DMS53 (cell line): ENCODE measurements around the gene BMPER.

ENCODE experiments used
- DNase-seq: peaks from one replicate; lab custom pipeline; 2025; lab: John Stamatoyannopoulos, UW

Gene BMPER

DNA sequence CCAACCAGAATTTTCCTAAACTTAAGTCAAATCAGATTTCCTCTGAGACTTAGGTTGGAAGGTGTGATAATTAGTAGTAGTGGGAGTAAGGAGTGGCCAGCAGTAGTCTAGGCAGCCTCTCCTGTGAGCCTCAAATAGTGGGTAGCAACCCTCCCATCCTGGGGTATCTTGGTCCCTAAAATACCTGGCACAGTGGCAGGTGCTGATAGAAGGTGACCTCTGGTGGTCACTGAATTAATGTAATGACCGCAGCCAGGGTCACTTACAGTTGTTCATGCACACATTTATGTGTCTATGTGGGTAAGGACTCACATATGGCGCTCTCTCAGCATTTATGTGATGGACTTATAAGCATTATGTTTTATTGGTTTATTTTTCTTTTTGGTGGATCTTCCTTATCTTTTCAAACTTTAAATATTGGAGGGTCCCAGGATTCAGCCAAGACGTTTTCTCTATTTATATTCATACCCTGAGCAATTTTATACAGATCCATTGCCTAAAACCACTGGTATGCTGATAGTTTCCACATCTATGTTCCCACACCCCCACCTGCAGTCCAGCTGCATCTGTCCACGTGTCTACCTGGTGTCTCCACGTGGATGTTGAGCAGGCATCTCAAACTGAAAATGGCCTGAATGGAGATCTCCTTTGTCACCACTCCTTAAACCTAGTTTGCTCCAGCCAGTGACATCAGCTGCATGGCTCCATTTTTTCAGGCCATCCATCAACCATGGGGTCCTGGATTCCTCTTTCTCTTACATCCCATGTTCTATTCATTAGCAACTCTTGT lies 18.3 kb downstream of the BMPER start:
- peak; percentile 23 for DNase-seq

DNA sequence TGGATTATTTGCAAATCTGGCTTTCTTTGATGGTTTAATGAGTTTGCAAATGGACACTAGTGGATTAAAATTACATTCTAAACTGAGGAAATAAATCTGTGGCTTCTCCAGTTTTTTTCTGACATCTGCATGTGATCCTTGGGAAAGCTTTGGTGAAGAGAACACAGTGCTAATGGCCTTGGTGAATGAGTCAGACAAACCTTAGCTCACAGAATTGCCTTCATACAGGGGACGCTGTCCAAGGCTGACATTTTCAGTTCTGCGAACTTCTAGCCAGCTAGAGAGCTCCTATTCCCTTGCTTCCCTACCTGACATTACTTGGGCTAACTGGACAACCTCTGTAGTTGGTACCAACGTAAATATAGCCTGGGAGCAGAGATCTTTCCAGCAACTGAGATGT lies 21.2 kb downstream of the BMPER start:
- no peak for DNase-seq

DNA sequence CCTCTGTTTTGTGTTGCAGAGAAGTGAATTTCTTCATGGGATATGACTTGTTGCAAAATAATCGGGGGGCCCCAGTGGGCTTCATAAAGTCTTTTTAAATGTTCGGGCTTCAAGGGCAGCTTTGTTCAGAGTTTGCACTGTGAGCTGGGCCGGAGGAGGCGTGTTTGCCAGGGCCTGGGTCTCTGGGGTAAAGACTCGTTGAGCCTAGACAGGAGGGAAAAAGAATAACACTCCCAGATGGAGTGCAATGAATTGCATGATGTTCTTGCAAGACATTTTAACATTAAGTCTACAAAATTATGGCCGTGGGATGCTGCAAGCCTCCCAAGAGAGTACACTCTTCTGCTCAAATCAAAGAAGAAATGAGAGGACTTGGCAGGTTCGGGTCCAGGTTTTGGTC lies 23.6 kb downstream of the BMPER start:
- DNase-seq = no peak

DNA sequence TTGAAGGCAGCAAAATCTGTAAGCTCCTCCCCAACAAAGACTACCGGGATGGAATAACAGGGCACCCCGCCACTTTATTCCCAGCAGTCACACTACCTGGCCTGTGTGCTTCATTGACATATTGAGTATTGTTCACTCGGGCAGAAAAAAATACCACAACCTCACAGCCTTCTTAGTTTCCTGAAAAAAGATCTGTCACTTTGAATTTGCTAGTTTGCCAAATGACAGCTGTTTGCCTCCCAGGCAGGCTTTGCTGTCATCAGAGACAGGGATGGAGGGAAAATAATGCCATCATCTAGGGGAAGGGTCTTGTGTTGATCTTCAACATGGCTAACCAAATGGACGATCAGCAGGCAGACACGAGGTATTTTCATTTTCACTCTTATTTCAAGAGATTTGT lies 26.9 kb downstream of the BMPER start:
- DNase-seq = peak; percentile 39

DNA sequence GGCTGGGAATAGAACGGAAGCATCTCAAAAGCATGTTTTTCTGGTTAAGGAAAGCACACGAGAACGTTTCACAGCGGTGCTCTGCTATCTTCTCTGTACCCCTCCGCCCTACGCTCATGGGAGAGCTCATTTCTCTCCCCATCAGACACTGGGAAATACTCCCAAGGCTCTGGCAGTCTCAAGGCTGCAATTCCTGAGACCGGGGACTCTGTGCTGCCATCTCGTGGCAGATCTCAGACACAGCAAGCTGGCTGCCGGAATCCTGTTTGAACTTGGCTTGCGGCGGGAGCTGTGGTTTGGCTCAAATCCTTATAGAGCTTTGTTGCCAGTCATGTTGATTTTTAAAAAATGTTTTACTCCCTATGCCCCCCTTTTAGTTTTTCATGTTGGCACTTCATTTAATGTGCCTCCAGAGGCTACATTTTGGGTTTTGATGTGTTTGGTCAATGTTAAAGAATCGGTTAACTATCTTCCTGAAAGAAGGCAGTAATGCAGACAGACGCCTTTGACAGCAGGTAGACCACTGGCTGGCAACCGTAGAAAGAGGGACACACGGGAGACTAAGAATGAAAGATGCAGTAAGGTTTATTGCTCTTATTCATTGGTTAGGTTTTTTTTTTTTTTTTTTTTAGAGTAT lies 27.6 kb downstream of the BMPER start:
- peak; percentile 94 for DNase-seq

DNA sequence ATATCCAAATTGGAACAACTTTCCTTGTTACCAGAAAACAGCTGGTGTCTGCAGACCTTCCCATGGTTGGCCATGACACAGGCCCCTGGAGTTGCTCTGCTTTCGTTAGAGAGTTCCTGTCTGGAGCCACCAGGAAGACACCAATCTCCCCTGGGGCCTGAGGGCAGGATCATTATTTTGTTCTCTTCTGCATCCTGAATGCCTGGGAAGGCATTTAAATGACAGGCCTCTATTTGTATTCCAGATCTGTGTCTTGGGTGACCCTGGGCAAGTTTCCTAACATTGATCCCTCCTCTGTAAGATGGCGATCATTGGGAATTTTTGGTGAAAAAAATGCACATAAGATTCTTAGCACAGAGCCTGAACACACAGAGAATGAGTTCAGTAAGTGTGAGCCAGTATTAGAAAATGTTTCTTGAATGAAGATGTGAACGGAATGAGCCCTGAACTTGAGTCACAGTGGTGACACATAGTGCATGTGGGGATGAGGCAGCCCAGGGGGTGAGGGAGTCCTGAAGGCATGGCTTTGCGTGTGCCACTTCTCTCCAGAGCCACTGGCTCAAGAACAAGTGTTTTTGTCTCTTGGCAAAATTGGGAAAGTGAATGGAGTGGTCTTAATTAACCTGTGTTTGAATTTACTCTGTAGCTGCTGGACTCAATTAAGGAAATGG lies 28.4 kb downstream of the BMPER start:
- no peak for DNase-seq

DNA sequence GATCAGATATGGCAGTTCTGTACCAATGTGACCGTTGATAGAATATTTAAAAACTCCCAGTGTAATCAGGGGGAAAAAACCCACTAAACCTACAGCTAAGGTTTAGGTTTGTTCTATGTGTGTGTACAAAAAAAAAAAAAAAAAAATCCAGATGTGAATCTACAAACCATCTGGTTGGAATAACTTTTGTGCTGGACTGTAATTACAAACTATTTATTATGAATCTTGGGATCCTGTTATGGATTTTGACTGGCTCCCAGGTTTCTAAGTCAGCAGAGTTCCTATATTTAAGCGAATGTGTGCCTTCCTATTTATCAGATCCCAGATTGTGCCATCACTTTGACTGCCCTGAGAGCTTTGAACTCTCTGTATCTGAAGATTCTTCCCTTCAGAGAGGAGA lies 29.1 kb downstream of the BMPER start:
- no peak for DNase-seq

DNA sequence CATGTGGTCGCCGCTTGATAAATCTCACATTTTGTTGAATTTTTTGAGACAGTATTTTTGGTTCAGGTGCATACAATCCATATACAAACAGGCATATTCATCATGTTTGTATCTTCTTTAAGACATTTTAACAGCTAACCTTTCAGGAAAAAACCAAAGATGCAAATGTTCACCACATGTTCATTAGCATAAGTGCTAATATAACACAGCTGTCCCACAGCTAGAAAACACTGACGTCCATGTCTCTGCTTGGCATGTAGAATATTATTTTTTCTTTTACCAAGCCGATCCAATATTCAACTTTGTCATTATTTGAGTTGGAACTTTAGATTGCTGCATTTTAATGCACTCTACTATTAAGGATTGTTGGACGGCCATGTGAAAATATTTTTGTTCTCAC lies 31.2 kb downstream of the BMPER start:
- no peak for DNase-seq

DNA sequence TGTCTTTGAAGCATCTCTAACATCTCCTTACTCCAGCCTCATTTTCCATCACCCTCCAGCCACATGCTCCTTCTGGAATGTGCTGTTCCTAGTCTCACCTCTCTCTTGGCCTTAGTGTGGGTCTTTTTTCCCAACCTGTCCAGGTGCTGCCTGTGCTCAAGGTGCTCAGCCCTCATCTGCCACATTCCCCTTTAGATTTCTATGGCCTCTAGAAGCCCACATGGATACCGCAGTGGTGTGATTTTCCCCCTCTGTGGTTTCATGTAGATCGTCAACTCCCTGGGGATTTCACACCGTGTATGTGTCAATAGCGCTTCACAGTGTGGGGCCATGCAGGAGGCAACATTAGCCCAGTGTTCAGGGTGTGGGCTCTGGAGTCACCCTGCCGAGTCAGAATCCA lies 32.5 kb downstream of the BMPER start:
- no peak for DNase-seq

DNA sequence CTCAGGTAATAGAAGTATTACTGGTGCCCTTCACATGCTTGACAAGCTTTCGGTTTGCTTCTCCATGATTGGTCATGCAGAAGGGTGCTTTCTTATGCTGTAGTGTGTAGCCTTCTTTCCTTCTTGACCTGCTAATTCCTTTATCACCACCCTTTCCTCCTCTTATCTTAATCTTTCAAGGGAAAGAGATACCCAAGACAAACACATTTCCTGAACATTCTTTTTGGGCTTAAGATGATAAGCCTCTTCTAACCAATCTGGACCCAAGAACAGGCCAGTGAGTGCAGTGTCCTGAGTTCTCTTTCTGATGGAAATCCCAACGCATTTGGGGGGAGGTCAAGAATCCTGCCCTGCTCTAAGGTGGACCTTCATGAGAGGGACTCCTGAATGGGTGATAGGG lies 33.8 kb downstream of the BMPER start:
- DNase-seq = no peak

DNA sequence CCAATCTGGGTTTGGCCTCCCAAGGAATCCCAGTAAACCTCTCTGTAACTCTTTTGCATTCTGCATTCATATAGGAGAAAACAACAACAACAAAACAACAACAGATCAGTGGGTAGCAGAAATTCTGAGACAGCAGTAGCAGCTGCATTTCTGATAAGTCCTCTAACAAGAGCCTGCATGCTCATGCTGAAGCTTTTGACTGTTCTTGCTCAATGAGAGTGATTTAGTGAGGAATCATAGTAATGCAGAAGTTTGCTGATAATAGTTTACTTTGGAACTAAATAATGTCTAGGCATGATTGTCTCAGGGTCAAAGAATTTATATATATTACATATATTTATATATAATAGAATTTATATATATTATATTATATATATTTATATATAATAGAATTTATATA lies 35.2 kb downstream of the BMPER start:
- DNase-seq = no peak

DNA sequence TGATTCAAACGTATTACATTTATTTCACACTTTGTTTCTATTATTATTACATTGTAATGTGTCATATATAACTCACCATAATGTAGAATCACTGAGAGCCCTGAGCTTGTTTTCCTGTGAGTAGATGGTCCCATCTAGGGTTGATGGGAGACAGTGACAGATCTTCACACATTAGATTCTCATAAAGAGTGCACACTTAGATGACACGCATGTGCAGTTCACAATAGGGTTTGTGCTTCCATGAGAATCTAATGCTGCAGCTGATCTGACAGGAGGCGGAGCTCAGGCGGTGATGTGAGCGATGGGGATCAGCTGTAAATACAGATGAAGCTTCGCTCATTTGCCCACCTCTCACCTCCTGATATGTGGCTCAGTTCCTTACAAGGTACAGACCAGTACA lies 36.1 kb downstream of the BMPER start:
- DNase-seq = no peak

DNA sequence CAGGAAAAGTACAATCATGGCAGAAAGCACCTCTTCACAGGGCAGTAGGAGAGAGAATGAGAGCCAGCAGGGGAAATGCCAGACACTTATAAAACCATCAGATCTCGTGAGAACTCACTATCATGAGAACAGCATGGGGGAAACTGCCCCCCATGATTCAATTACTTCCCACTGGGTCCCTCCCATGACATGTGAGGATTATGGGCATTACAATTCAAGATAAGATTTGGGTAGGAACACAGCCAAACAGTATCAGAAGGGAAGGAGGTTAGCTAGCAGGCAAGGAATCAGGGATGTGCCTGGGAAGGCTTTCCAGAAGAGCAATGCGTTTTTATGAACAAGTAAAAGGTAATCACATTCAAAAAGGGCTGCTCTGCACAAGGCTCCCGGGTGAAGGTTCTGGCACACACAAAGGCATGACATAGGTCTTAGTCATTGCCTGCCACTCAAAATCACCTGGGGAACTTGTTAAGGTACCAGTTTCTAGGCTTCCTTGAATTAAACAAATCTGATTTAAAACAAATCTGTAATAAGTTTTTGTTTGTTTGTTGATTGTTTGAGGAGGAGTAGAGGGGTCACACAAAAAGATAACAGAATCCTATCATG lies 40.9 kb downstream of the BMPER start:
- DNase-seq = peak; percentile 50

DNA sequence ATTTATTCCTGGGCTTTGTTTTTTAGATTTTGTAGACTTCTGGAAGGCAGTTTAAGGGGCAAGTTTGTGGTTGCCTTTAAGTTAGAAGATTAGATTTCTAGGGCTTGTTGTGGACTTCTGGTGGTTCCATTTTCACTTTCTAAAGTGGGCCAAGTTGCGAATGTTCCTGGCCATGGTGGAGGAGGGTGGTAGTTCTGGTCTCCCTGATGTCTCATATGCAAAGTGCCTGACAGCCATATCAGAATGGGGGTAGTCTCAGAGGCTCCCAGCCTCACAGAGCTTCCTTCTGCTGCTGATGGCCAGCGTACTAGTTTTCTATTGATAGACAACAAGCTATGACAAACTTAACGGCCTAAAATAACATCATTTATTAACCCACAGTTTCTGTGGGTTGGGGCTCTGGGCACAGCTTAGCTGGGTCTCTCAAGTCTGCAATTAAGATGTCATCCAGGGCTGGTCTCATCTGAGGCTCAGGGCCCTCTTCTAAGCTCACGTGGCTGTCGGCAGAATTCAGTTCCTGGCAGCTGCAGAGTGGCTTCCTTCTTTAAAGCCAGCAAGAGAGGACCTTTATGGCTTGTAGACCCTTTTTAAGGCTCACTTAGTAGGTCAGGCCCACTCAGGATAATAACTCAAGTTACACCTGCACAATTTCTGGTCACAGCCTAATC lies 44.8 kb downstream of the BMPER start:
- DNase-seq = no peak

DNA sequence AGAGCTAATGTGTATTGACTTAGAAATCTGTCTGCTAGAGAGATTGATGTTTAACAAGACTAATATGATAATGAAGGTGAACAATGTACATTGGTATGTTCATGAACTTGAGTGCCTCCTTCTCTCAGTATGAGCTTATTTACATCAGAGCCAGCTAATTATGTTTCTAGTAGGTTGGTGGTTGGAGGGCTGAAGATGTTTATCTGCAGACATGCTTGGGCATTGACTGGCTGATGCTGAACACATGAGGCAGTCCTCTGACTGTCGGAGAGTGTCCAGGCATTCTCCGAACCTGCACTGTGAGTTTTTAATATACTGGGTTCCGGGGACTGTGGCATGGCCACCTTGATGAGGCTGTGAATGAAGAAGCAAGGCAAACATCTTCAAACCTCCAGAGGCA lies 47.5 kb downstream of the BMPER start:
- DNase-seq = no peak

DNA sequence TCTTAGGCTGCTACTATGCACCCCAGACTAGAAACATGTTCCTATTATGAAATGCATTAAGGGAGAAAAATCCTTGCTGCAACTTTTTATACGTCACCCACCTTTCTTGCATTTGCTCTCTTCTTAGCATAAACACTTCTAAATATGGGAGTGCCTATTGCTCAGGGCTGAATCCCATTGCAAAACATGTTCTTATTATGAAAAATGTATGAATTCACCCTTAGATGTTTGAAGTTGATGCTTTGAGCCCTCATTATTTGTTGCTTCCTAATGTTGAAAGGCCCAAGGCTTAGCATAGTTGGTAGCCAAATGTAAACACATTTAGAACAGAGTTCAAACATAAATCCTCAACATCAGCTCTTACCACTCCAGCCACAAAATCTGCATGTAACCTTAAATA lies 52.8 kb downstream of the BMPER start:
- DNase-seq = no peak

DNA sequence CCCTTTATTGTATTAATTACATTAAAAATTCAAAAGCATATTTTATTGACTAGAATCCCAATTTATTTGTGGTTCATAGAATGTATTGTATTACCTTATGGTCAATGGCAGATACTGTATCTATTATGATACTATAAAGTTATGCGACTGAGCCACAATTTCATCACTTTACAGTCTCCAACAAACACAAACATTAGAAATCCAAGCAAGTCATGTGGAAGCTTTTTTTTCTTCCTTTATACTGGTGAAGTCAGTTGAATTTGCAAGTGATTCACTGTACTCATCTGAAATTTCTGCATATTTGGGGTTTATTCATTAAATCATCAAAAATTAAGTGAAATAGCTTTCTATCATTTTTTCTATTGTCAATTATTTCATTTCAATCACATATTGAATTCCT lies 54.3 kb downstream of the BMPER start:
- no peak for DNase-seq

DNA sequence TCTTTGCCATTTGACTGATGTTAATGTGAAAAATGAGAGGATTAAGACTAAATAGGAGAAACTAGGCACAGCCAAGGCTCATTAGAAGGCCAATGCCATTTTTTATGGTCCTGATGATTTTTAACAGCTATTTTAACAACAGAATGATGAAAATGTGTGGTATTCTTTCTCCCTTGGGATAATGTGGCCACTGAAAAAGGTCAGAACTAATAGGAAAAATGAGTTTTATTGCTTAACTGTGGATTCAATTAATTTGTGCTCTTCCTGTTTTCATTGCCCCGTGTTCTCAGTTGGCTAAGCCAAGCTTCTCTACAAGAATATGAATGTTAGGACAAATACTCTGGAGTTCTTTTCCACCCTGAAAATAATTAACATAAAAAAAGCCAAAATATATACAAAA lies 56.6 kb downstream of the BMPER start:
- DNase-seq = no peak

DNA sequence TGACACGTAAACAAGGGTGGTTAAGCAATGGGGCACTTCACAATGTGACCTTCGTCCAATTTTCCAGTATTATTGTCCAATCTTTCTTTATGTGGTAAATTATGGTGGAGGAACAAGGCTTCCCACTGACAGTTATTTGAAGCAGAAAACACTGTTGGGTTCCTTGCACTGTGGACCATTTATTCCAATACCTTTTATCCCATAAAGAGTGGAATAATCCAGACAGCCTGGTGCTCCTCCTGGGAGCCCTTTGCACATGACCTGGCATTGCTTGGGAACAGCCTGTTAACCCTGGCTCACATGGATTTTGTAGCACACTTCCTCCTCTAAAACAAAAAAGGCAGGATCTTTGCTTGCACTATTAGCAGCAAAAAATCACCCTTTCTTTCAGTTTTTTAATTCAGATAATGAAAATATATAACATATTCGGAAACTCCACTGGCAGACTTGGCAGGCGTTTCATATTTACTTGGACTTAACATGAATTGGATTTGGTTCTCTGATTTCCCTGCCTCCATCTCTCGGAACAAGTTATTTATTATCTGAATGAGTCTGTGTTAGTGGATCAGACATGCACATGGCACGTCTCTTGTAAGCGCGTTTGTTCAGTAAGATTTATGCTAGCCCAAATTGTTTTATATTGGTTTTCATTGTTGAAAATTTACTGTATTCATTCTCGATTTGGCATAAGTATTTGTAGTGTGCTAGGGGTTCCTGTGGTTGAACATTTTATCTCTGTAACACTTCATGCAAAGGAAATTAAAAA lies 59.3 kb downstream of the BMPER start:
- DNase-seq = no peak

DNA sequence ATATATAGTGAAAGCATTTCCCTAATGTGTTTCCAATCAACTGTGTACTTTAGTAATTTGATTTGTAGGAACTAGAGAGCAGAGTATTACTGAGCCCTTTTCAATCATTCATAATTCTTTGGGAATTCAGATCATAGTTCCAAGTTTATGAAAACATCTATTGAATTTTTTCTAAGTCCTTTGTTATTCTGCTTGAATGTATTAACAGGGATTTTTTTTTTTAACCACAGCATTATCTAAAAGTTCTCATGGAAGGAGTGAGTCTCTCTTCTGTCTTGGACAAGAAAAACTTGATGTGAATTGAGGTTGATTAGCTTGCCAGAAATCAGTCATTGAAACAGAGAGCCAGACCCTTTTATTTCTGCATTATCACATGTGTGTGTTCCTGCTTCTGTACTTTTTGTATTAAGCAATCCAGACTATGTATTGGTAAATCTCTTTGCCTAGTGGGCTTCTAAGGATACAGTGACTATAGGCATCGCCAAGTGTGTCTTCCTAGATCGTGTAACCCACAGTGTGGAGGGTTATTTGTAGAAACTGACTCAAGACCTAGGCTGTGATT lies 59.9 kb downstream of the BMPER start:
- DNase-seq = no peak

DNA sequence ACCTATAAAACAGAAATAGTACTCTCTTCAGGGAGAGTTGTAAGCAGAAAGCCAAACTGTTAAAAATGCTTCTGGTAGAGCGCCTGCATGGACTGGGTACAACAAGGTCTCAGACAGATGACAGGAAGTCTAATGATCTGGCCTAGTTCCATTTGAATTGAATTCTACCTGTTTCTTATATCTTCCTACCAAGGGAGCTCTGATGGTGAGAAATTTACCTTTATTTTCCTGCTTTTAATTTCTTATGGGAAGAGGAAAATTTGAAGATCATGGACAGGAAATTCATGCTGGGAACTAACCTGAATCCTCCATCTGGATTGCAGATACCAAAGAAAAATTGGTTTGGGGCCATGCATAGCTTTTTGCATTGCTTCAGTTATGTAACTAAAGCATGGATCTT lies 63.3 kb downstream of the BMPER start:
- no peak for DNase-seq
